NCI-H146 (cell line): Measurements from ENCODE around the gene PRDM16.

ENCODE experiments used
- DNase-seq: peaks from one replicate; lab custom pipeline; 2025; lab: John Stamatoyannopoulos, UW

Gene PRDM16

DNA sequence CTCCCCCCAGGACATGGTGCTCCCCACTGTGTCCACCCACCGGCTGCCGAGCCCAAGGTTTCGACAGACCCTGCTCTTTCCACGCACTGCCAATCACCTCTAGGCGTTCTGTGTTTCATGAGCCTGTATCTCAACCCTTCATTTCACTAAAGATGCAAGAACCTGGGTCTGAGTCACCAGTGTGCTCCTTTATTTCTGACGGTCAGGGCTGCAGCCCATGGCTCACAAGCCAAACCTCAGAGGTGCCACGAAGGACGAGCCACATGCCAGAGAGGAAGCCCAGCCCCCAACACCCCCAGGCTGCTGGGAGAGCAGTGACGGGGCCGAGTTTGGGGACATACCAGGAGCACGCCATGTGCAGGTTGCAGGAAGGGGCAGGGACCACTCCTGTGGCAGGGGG lies 306.2 kb downstream of the PRDM16 start:
- DNase-seq: no peak

DNA sequence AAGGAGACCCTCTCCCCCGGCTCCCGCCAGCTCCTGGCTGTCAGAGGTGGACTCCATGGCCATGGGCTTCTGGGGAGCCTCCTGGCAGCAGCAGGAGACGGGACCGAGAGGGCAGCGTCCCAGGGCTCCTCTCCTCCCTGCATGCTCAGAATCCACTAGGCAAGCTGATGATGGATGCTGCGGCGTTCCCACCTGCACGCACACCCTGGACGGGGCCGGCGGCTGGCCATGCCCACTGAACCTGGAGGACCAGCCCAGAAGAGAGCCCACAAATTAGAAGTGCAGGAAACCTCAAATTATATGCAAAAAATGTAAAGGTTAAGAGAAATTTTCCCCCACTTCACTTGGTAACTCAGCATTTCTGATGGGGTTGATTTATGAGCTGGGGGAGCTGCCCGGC lies 308.2 kb downstream of the PRDM16 start:
- no peak for DNase-seq

DNA sequence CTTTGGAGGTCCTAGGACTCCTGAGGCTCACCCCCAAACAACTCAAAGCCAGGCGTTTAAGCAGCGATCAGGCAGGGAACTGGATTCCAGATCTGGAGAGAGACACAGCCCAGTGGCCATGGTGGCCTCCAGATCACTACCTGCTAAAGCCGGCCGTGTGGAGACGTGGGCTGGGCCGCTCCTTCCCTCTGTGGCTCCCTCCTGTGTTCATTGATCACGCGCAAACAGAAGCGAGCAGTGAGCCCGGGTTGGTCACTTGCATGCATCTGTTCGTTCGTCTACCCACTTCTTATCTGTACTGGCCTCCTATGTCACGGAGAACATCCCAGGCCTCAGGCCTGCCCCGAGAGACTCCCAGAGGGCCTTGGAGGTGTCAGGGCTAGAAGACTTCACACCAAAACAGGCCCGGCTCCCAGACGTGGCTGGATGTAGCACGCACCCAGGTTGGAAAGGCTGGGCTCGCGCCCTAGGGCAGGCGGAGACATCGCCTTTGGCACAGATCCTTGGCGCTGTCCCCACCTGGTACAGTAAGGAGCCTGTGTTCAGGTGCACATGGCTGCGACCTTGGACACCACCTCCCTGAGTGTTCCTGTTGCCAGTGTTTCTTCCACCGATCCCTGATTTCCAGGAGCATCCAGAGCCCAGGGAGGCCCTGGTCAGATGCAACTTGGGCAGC lies 308.7 kb downstream of the PRDM16 start:
- no peak for DNase-seq

DNA sequence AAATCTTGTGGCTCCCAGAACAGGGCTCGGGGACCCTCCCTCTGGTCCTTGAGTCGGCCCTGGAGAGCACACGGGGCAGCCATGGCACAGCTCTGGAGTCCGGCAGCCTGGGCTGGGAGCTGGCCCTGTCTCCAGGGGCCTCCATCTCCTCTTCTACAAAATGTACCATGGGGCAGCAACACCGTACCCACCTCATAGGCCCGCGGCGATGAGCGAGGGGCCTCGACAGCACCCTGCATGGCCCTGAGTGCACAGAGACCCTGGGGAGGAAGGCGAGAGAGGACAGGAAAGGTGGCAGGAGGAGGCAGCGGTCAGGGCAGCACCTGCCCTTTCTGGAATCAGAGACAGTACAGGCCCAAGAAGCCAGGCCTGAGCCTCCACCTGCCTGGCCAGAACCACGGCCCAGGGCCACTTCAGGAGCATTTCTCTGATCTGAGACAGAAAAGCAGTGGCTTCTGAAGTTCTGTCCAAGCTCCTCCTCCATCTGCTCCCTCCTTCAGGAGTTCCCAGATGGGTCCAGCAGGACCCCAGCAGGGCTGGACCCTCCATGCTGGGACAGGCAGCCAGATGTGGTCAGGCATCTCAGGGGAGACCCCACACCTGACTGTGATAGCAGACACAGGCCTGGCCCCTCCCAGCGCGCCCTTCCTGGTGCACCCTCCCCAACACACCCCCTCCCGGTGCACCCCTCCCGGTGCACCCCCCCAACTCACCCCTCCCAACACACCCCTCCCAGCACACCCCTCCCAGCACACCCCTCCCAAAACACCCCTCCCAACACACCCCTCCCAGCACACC lies 309.6 kb downstream of the PRDM16 start:
- DNase-seq: no peak

DNA sequence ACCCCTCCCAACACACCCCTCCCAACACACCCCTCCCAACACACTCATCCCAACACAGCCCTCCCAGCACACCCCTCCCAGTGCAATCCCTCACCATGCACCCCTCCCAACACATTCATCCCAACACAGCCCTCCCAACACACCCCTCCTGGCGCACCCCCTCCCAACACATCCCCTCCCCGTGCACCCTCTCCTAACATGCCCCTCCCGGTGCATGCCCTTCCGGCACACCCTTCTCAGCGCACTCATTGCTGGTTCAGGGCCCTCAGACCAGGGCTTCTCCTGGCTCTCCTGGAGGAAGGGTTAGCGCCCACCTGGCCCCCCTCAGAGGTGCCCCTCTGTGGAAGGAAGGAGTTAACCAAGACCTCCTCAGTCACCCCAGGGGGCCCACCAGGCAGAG lies 310.9 kb downstream of the PRDM16 start:
- no peak for DNase-seq

GRCh38 chr1:3380469-3380868 lies 311.5 kb downstream of the PRDM16 start:
- no peak for DNase-seq

DNA sequence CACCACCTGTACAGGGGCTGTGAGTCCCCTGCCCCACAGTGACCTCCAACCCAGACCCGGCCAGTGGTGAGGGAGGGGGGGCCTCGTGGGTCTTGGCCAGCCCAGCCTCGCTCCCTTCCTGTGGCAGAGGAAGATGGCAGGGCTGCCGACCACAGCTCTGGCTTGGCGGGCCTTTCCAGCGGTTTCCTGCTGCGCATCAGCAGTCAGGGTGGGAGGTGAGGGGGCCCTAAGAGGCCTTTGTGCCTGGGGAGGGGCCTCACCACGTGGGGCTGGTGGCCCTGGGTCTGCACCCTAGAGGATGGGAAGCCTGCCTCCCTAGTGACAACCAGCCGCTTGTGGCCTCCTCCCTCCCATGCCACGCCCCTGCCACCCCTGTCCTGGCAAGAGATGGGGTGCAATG lies 312.9 kb downstream of the PRDM16 start:
- DNase-seq: no peak

DNA sequence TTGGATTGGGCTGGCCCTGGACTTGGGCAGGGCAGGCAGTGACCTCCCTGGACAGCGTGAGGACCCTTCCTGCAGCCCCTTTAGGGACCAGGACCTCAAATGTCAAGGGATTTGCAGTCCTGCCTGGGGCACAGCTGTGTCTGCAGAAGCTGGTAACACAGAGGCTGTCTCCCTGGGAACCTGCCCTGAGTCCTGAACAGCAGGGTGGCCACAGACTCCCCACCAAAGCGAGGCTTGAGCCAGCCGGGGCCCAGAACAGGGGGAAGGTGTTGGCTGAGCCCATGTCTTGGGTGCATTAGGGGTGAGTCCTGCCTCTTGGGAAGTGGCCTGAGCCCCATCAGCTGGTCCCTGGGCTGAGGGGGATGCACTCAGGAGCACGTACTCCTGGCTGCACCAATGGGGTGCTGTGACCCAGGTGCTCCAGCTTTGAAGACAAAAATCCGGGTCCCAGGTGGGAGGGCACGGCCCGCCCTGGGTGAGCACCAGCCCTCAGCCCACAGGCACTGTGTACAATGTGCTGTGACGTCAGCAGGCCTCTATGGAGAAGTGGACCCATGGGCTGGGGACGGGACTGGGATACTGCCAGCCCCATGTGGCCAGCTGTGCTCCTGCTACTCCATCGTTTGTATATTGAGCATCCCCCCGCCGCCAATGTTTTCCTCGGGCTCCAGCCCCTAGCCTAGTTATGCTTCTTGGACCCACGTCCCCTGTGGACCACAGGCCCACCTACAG lies 313.5 kb downstream of the PRDM16 start:
- no peak for DNase-seq

GRCh38 chr1:3383679-3384078 lies 314.7 kb downstream of the PRDM16 start:
- DNase-seq: no peak

DNA sequence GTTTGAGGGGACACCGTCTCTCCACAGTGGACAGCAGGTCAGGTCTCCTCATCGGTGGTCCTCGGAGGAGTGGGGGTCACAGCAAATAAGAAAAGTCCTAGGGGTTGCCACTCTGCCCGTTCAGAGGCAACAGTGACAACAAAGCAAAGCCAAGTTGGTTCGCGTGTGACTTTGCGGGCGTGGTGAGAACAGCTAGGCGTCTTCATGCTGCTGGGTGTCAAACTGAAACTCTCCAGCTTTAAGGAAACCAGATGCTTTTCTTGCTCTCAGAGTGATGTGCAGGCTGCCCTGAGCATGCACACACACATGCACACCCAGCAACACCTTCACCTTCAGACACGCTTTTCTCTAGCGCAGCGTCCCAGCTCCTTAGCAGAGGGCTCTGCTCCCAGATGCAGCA lies 315.4 kb downstream of the PRDM16 start:
- DNase-seq: no peak

- DNase-seq: no peak
These were observed 317.4 kb downstream of the PRDM16 start for GRCh38 chr1:3386205-3387002.

- no peak for DNase-seq
These were observed 318.4 kb downstream of the PRDM16 start for GRCh38 chr1:3387401-3387800.

- no peak for DNase-seq
These were observed 320.3 kb downstream of the PRDM16 start for GRCh38 chr1:3389093-3389833.

GRCh38 chr1:3390291-3390690 lies 321.3 kb downstream of the PRDM16 start:
- no peak for DNase-seq

GRCh38 chr1:3391711-3392110 lies 322.7 kb downstream of the PRDM16 start:
- no peak for DNase-seq

- DNase-seq: no peak
These were observed 324.3 kb downstream of the PRDM16 start for GRCh38 chr1:3393024-3393986.

GRCh38 chr1:3393987-3394920 lies 325.3 kb downstream of the PRDM16 start:
- DNase-seq: no peak

- no peak for DNase-seq
These were observed 327.4 kb downstream of the PRDM16 start for GRCh38 chr1:3396411-3396810.

DNA sequence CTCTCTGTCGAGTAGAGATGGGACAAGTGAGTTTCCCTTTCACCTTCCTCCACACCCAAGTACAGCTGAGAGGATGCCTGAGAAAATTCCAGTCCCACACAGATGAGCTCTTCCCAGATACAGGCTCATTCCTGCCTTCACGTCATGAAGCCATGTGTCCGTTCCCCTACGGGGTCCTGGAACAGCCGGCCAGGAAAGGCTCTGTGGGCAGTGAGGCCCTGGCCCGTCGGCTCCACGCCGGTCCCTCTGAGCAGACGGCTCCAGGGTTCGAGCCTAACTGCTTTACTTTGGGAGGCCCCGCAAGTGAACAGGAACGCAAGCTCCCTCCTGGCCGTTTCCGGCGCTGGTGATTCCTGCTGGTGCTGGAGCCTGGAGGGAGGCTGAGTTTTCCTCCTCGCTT lies 328.3 kb downstream of the PRDM16 start:
- no peak for DNase-seq
